ENCODE data around the gene CNTFR. TPM values are rescaled to one million over a fixed set of nuclear protein-coding genes. Genes with fewer than 3 reads are reported as not detected.

Gene CNTFR
- total RNA-seq, 4 donors from 2014 or later: 41.9 to 81.5 (median 60.4) TPM

DNA sequence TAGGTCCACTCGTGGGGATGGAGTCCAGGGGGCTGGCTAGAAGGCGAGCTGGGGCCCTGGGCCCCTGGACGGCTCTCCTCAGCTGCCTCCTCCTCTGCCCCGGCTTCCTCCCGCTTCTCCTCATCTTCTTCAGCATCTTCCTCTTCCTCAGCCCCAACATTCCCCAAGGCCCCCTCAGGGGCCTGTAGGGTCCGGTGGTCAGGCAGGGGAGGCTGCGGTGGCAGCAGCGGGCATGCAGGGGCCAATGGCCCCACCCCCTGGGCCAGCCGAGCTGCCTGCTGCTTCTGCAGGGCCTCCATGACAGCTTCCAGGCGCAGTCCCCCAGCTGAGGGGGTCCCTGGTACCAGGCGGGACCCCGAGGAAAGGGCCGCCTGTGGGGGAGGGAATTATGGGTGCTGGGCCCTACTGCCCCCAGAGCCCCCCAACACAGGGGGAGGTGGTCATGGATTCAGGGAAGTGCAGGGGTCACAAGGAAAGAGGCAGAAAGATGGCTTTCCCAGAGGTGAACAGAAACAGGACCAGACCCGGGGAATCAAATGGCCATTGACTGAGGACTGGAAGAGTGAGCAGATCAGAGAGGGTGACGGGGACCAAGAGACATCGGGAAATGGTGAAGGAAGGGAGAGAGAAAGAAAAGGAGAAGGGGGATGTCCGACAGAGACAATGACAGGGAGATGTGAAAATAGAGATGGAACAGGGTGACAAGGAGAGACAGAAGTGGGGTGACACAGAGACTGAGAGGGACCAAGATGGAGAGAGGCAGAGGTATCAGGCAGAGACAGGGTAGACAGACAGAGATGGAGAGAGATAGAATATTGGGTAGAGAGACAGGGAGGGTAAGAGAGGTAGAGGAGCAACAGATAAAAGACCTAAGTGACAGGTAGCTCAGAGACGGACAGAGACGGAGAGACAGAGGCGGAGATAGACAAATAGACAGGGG, 38.5 kb upstream of the CNTFR start:
- TF ChIP-seq, protein P1, sequence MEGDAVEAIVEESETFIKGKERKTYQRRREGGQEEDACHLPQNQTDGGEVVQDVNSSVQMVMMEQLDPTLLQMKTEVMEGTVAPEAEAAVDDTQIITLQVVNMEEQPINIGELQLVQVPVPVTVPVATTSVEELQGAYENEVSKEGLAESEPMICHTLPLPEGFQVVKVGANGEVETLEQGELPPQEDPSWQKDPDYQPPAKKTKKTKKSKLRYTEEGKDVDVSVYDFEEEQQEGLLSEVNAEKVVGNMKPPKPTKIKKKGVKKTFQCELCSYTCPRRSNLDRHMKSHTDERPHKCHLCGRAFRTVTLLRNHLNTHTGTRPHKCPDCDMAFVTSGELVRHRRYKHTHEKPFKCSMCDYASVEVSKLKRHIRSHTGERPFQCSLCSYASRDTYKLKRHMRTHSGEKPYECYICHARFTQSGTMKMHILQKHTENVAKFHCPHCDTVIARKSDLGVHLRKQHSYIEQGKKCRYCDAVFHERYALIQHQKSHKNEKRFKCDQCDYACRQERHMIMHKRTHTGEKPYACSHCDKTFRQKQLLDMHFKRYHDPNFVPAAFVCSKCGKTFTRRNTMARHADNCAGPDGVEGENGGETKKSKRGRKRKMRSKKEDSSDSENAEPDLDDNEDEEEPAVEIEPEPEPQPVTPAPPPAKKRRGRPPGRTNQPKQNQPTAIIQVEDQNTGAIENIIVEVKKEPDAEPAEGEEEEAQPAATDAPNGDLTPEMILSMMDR (IDR thresholded peaks at IDR 0.05): no peak
- DNase-seq (ENCODE audit: low spot score) (no peak), ATAC-seq (ENCODE audit: low FRiP score) (no peak)

DNA sequence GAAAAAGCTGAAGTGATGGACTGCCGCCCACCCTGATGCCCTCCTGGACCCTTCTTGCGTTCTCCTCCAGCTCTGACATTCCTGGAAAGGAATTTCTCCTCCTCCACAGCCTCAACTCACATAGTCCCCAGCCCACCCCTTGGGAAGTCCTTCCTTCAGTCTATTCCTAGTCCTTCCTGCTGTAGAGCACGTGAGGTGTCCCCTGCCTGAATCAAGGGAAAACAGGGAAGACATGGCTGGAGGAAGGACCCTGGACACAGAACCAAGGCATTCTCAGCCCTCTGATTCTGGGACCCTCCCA, 35.6 kb upstream of the CNTFR start:
- no peak for ATAC-seq (ENCODE audit: low FRiP score)
- no peak for DNase-seq (ENCODE audit: low spot score)
- TF ChIP-seq, protein P1 (IDR thresholded peaks at IDR 0.05): no peak

DNA sequence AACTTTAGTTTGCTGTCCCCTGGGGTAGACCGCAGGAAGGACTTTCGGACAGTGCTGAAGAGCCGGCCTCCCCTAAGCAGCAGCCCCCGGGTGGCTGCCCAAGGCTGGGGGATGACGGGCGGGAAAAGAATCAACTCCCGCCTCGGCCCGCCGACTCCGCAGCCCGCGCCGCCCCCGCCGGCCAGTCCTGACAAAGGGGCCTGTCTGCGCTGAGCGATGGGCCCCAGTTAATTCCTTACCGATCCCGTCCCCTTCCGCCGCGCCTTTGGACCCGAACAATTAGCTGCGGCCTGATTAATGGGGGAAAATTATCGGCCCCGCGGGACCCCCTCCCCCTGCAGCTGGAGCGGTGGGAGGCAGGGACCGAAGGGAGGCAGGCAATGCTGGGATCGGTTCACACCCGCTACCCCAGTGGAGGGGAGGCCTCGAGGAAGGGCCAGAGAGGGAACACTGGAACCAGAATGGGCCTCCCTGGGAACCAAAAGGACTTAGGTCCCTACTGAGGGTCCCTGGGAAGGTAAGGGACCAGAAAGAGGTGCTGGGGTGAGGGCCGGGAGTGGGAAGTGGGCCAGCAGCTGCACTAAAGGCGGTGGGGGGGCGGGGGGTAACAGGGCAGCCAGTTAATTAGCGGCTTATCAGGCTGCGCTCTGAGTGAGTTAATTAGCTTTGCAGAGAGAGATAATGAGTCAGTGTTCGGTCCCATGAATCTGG, 35.1 kb upstream of the CNTFR start:
- TF ChIP-seq, protein P1 (IDR thresholded peaks at IDR 0.05): no peak

DNA sequence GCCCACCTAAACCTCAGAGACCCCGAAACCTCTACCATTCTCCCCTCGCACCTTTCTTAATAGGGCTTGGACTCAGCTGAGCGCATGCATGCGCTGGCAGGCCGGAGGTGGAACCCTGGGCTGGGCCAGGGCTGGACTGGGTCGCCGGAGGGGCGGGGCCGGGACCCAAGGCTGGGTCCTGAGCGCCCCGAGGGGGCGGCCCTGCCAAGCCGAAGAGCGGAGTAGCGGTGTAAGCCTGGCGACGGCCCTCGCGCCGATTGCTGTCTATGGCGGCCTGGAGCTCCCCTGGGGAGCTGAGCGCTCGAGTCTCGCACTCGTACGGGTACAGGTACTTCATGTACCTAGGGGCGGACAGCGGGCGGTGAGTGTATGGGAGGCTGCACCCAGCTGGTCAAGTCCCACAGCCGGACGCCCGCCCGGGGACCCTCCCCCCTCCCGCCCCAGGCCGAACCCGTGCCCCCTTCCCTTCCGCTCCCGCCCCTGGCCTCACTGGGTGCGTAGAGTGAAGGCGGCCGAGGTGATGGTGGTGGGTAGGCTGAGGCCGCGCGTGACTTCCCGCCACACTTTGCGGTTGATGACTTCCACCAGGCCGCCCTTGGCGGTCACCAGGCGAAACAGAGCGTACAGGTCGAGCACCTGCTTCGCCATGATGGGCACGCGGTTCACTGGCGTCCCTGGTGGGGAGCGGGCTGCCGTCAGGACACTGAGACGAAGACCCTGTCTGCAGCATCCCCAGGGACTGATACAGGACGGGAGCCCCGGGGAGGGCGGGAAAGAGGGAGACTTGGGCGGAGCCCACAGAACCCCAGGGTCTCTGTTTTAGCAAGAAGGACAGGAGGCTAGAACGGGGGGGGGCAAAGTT, 34.1 kb upstream of the CNTFR start:
- TF ChIP-seq, protein P1 (IDR thresholded peaks at IDR 0.05): no peak
- no peak for DNase-seq (ENCODE audit: low spot score)
- ATAC-seq (ENCODE audit: low FRiP score): no peak

More for the DNA sequence above, 35.1 kb upstream of the CNTFR start:
- ATAC-seq (ENCODE audit: low FRiP score) (no peak), DNase-seq (ENCODE audit: low spot score) (no peak)

DNA sequence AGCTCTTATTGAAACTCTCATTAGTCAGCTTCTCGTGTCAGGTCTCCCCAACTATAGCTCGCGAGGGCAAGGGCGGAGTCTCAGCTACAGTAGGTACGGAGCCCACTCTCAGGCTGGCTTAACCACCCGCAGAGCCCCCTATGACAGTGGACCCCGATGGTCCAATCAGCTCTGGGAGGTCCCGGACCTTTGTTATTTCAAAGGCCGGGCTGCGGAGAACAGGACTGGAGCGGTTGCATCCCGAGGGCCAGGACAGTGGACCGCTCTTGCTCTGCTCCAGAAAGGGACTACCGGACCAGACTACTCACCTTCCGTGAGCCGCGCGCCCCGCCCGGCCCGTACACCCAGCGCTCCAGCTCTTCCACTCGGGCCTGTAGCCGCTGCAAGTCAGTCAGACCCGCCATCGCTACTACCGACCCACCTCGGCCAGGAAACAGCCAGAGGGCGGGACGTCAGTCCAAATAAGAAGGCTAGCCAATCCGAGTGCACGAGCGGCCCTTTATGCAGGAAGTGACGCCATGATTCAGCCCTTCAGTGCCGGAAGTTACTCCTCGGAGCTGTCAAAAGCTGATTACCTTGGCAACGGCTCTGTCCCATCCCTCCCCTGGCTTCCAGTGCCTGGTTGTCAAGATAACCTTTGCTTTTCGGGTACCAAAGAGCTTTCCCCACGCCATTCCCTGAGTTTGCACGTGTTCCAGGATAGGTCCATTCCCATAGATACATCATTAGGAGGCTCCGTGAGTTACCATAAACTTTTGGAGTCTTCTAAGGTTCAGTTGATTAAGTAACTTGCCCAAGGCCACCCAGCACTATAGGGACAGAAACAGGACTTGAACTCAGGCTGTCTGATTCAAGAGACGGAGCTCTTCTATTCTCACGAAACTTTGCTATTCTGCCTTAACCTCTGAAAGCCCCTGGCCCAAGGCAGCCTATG, 30.8 kb upstream of the CNTFR start, which contains the start of gene DCTN3:
TSS of gene DCTN3 (minus strand) at position 435 of the 934 bp plus-strand sequence. CDS start at position 404, 31 bp downstream.
- ATAC-seq (ENCODE audit: low FRiP score) (peak; percentile 93), DNase-seq (ENCODE audit: low spot score) (peak; percentile 88)
- TF ChIP-seq, protein P1 (IDR thresholded peaks at IDR 0.05): no peak

DNA sequence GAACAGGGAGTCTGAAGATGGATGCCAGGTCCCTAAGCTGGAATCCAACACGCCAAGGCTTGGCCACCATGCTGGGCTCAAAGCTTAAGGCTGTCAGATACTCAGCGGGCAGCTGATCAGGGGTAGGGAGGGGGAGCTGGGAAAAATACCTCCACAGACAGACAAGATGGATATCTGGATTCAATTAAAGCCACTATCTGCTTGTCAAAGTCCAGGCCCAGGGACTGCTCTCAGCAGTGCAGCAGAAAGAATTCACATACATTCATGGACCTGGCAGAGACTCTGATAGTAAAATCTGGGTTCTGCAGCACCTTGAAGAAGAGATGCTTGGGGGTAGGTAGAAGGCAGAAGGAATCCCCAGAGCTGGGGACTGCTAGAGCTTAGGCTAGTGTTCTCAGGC, 25.6 kb upstream of the CNTFR start:
- ATAC-seq (ENCODE audit: low FRiP score): no peak
- TF ChIP-seq, protein P1 (IDR thresholded peaks at IDR 0.05): no peak
- no peak for DNase-seq (ENCODE audit: low spot score)
